Measurements from ENCODE around the gene AZU1.

Gene AZU1

GRCh38 chr19:797528-798414 lies 29.9 kb upstream of the AZU1 start:
- DNase-seq, result peak; percentile 77

- DNase-seq, result no peak
Measured at GRCh38 chr19:798415-799075, 29.1 kb upstream of the AZU1 start.

- no peak for DNase-seq
Measured at GRCh38 chr19:799076-799881, 28.4 kb upstream of the AZU1 start.

- no peak for DNase-seq
Measured at GRCh38 chr19:800360-801029, 27.1 kb upstream of the AZU1 start.

- DNase-seq, result peak; percentile 15
Measured at GRCh38 chr19:801030-801860, 26.4 kb upstream of the AZU1 start.

GRCh38 chr19:801861-802497 lies 25.7 kb upstream of the AZU1 start:
- no peak for DNase-seq

- no peak for DNase-seq
Measured at GRCh38 chr19:802498-803098, 25.0 kb upstream of the AZU1 start.

GRCh38 chr19:803099-803561 lies 24.5 kb upstream of the AZU1 start:
- DNase-seq, result no peak

- DNase-seq, result no peak
Measured at GRCh38 chr19:803686-804418, 23.8 kb upstream of the AZU1 start.

- DNase-seq, result no peak
Measured at GRCh38 chr19:804419-805165, 23.0 kb upstream of the AZU1 start.

GRCh38 chr19:805166-805551 lies 22.5 kb upstream of the AZU1 start:
- no peak for DNase-seq

GRCh38 chr19:805600-806550 lies 21.8 kb upstream of the AZU1 start:
- DNase-seq, result no peak

- DNase-seq, result no peak
Measured at GRCh38 chr19:806815-807421, 20.7 kb upstream of the AZU1 start.

- no peak for DNase-seq
Measured at GRCh38 chr19:807627-808422, 19.8 kb upstream of the AZU1 start.

- no peak for DNase-seq
Measured at GRCh38 chr19:808423-808775, 19.2 kb upstream of the AZU1 start.

- no peak for DNase-seq
Measured at GRCh38 chr19:810077-810855, 17.4 kb upstream of the AZU1 start.
